HepG2 (cell line): ENCODE results near the gene PIGBOS1. TPM values are rescaled to one million over a fixed set of nuclear protein-coding genes. Genes with fewer than 3 reads are reported as not detected.

Experiments
- ATAC-seq: fragments of 200-7000 bp; cut with Tn5 transposase; 3 replicates; pipeline ENCODE4 v1.9.1; 2020; ENCODE audit warnings: mild to moderate bottlenecking, moderate library complexity
- BruUV-seq: library from RNA; stranded (reverse); fragments of 400-500 nt; replicated peaks from 2 replicates; lab custom pipeline; 2021; lab: Mats Ljungman, UMichigan
- CTCF ChIA-PET: fragments of 300-600 bp; formaldehyde crosslinking; extraction: SDS; loops from one replicate; lab custom pipeline; 2021; ENCODE audit warnings: low total read pairs, inconsistent platforms, low intra/inter-chr PET ratio; lab: Yijun Ruan, JAX
- POLR2A ChIA-PET: fragments of 350-600 bp; sonication (Branson Sonifier 250); formaldehyde crosslinking; loops from one replicate; lab custom pipeline; 2020; ENCODE audit warnings: antibody characterized with exemption, inconsistent platforms; lab: Yijun Ruan, JAX
- DNase-seq: peaks from one replicate; pipeline ENCODE4 v3.0.0-alpha.2; 2015; ENCODE audit warnings: low spot score
- FAIRE-seq: peaks from 3 replicates; lab custom pipeline; 2011; peaks lifted over from hg19 to GRCh38; lab: Jason Lieb, UNC
- H2AFZ ChIP-seq: one replicate; pipeline ENCODE4 v1.6.1; 2011; ENCODE audit warnings: low read length, inconsistent platforms
- H3K27ac ChIP-seq: fragments of 300-600 bp; 3 replicates; pipeline ENCODE4 v1.8.0; 2011; ENCODE audit warnings: mixed run types, mild to moderate bottlenecking, mixed read lengths, low read length, inconsistent platforms; ENCODE audit not compliant: insufficient read depth; ENCODE audit errors: extremely low read length
- H3K27me3 ChIP-seq, 2 experiments: fragments of 200-600 bp in 1 of 2; 2 replicates in 1 of 2; 3 replicates in 1 of 2; pipeline versions ENCODE4 v1.6.0 to v1.8.0; 2011; ENCODE audit warnings: low read length in 2 of 2, mild to moderate bottlenecking in 2 of 2, moderate library complexity in 2 of 2, inconsistent platforms in 1 of 2; ENCODE audit not compliant: insufficient read depth in 2 of 2, control insufficient read depth in 1 of 2
- H3K36me3 ChIP-seq, 2 experiments: fragments of 200-600 bp in 1 of 2; replicated peaks in 1 of 2; 2 replicates in 1 of 2; 3 replicates in 1 of 2; pipeline versions ENCODE4 v1.5.1 to v1.8.0; 2011; ENCODE audit warnings: low read length in 2 of 2, inconsistent platforms in 1 of 2; ENCODE audit not compliant: insufficient read depth in 2 of 2, control insufficient read depth in 1 of 2
- H3K4me1 ChIP-seq: 2 replicates; pipeline ENCODE4 v1.5.1; 2012; ENCODE audit warnings: low read length, inconsistent platforms; ENCODE audit not compliant: insufficient read depth
- H3K4me2 ChIP-seq: 2 replicates; pipeline ENCODE4 v1.6.0; 2011; ENCODE audit warnings: low read depth, low read length, inconsistent platforms
- H3K4me3 ChIP-seq, 3 experiments: fragments of 200-600 bp in 1 of 3; sonication (generic), shearing (Covaris generic) in 1 of 3; replicated peaks in 1 of 3; 2 replicates each; pipeline ENCODE4 v1.5.1; 2011 to 2016; ENCODE audit warnings: low read length in 3 of 3, inconsistent platforms in 2 of 3, low read depth in 2 of 3, mild to moderate bottlenecking in 2 of 3, control low read depth in 1 of 3, mixed read lengths in 1 of 3; ENCODE audit not compliant: insufficient read depth in 1 of 3
- H3K79me2 ChIP-seq: one replicate; pipeline ENCODE4 v1.6.1; 2011; ENCODE audit warnings: low read length, inconsistent platforms; ENCODE audit not compliant: insufficient read depth
- H3K9ac ChIP-seq: 2 replicates; pipeline ENCODE4 v1.6.0; 2011; ENCODE audit warnings: mild to moderate bottlenecking, low read depth, low read length, inconsistent platforms; ENCODE audit not compliant: insufficient read depth
- H3K9me3 ChIP-seq: 2 replicates; pipeline ENCODE4 v1.5.1; 2012; ENCODE audit warnings: mild to moderate bottlenecking, low read length
- H4K20me1 ChIP-seq: 2 replicates; pipeline ENCODE4 v1.6.0; 2011; ENCODE audit warnings: inconsistent platforms, mild to moderate bottlenecking, low read length, moderate library complexity; ENCODE audit not compliant: insufficient read depth
- ASH2L ChIP-seq: fragments of 300-600, 200-600 bp; sonication (generic); IDR thresholded peaks from 2 replicates; pipeline ENCODE4 v1.7.0; 2017; ENCODE audit warnings: low read depth, mild to moderate bottlenecking, moderate library complexity, mixed read lengths, low read length; ENCODE audit not compliant: insufficient read length
- EP300 ChIP-seq, 3 experiments: sonication (generic) in 1 of 3; formaldehyde crosslinking in 1 of 3; IDR thresholded peaks; 2 replicates each; pipeline versions ENCODE4 v1.5.1 to v1.6.1; 2011 to 2020; ENCODE audit warnings: low read depth in 2 of 3, low read length in 2 of 3, borderline replicate concordance in 1 of 3, improper control_type of control experiment in 1 of 3, mild to moderate bottlenecking in 1 of 3, missing genetic modification reagents in 1 of 3, moderate library complexity in 1 of 3
- KDM2A ChIP-seq: sonication (generic); formaldehyde crosslinking; IDR thresholded peaks from 2 replicates; pipeline ENCODE4 v1.4.0; 2020; ENCODE audit warnings: low read depth, missing genetic modification reagents, borderline replicate concordance
- MED13 ChIP-seq: sonication (generic); formaldehyde crosslinking; IDR thresholded peaks from 2 replicates; pipeline ENCODE4 v1.5.0; 2020; ENCODE audit warnings: missing genetic modification reagents
- MEF2D ChIP-seq: sonication (generic); formaldehyde crosslinking; IDR thresholded peaks from 2 replicates; pipeline ENCODE4 v1.5.1; 2020; ENCODE audit warnings: mild to moderate bottlenecking, missing genetic modification reagents
- MIER3 ChIP-seq: IDR thresholded peaks from 2 replicates; pipeline ENCODE4 v1.6.1; 2016; ENCODE audit warnings: missing compliant biosample characterization, borderline replicate concordance
- THAP8 ChIP-seq: sonication (generic); formaldehyde crosslinking; IDR thresholded peaks from 2 replicates; pipeline ENCODE4 v1.5.1; 2020; ENCODE audit warnings: missing genetic modification reagents, mild to moderate bottlenecking, borderline replicate concordance
- ZIK1 ChIP-seq: sonication (generic); formaldehyde crosslinking; IDR thresholded peaks from 2 replicates; pipeline ENCODE4 v1.5.0; 2020; ENCODE audit warnings: mild to moderate bottlenecking, low read depth, missing genetic modification reagents, borderline replicate concordance
- ZMAT5 ChIP-seq: sonication (generic); formaldehyde crosslinking; IDR thresholded peaks from 2 replicates; pipeline ENCODE4 v1.5.0; 2020; ENCODE audit warnings: mild to moderate bottlenecking, low read depth, missing genetic modification reagents, borderline replicate concordance
- ZNF256 ChIP-seq: sonication (generic); formaldehyde crosslinking; conservative IDR thresholded peaks from 2 replicates; pipeline ENCODE4 v1.4.0; 2020; ENCODE audit warnings: missing genetic modification reagents
- ZNF512B ChIP-seq: sonication (generic); formaldehyde crosslinking; IDR thresholded peaks from 2 replicates; pipeline ENCODE4 v1.5.1; 2020; ENCODE audit warnings: missing genetic modification reagents, mild to moderate bottlenecking, borderline replicate concordance
- ZNF619 ChIP-seq: sonication (generic); formaldehyde crosslinking; IDR thresholded peaks from 2 replicates; pipeline ENCODE4 v1.4.0; 2020; ENCODE audit warnings: mild to moderate bottlenecking, missing genetic modification reagents
- ZSCAN31 ChIP-seq: sonication (generic); formaldehyde crosslinking; IDR thresholded peaks from 2 replicates; pipeline ENCODE4 v1.5.0; 2020; ENCODE audit warnings: low read depth, mild to moderate bottlenecking, missing genetic modification reagents
- WGBS: methylation state at CpG from one replicate; pipeline ENCODE4 v1.1.6; 2017; ENCODE audit warnings: low lambda C conversion rate; 5-methylcytosine and 5-hydroxymethylcytosine counted together
- in situ Hi-C: cut with HindIII; loops from 2 replicates; pipeline ENCODE4 v1.10.0; 2017; ENCODE audit warnings: low pct_unique_long_range_greater_than_20kb; ENCODE audit not compliant: extremely low pct_ligation_motif_present
- intact Hi-C: fragments of 100-400 bp; cut with micrococcal nuclease; formaldehyde crosslinking; loops from one replicate; pipeline ENCODE4 v1.10.0; 2022; ENCODE audit not compliant: unreplicated experiment
- polyA plus RNA-seq, 8 experiments: library from polyadenylated mRNA; depleted of rRNA in 3 of 8; stranded (reverse) in 7 of 8; unstranded in 1 of 8; fragments of >200 nt; fragmentation: Illumina TruSeq in 4 of 8; extraction: Trizol in 4 of 8; gene quantifications; 2 replicates each; pipeline versions ENCODE4 v1.2.1 to v1.2.3, GENCODE V29; 2011 to 2016; ENCODE audit warnings: low read depth in 4 of 8, missing spikeins in 1 of 8, mixed read lengths in 1 of 8; ENCODE audit not compliant: insufficient read depth in 1 of 8
- total RNA-seq, 5 experiments: library from RNA; depleted of rRNA; stranded (reverse); fragments of >200 nt; fragmentation: Illumina TruSeq; extraction: Trizol; gene quantifications; 2 replicates each; pipeline ENCODE4 v1.2.3, GENCODE V29; 2016; ENCODE audit warnings: low read depth in 1 of 5

Gene PIGBOS1
- total and polyA plus RNA-seq, 2 of the 13 experiments (the other 11 are each of a cell fraction or from before 2014, with no cell fraction given): 14.8 to 22.1 TPM

GRCh38 chr15:55334371-55334770 is 15.4 kb upstream of the PIGBOS1 start:
- no peak for TF ChIP-seq ASH2L
- no peak for TF ChIP-seq THAP8
- TF ChIP-seq ZNF619 (CRISPR knock-in tag): no peak
- no peak for TF ChIP-seq MEF2D (CRISPR knock-in tag)
- no peak for TF ChIP-seq ZIK1 (CRISPR knock-in tag)
- TF ChIP-seq KDM2A (CRISPR knock-in tag): no peak
- TF ChIP-seq, all 625 proteins: peak for 0
- no peak for FAIRE-seq
- H3K4me2 ChIP-seq: no peak overlapping the region
- BruUV-seq: no TSS peak
- no peaks in the 10 kb centered on the region for H3K27me3 ChIP-seq
- POLR2A ChIA-PET: no interaction called here
- H3K9ac ChIP-seq: no peak overlapping the region
- H3K4me1 ChIP-seq: no peaks in the 10 kb centered on the region
- no peak overlapping the region for H2AFZ ChIP-seq
- intact Hi-C loops (no loop called here), in situ Hi-C loops (no loop called here)
- H3K36me3 ChIP-seq: peaks cover 1 to 16% of the 10 kb centered on the region in 2 experiments; a peak in 3 of 5 replicates
- no peaks in the 10 kb centered on the region for H3K9me3 ChIP-seq
- no peak overlapping the region for H3K27ac ChIP-seq
- CTCF ChIA-PET: no interaction called here
- WGBS: 94% methylated on average over 5 of the region's 5 CpGs
- no peak overlapping the region for H3K4me3 ChIP-seq
- no peak for DNase-seq
- H4K20me1 ChIP-seq: no peaks in the 10 kb centered on the region
- no peak for ATAC-seq
- H3K79me2 ChIP-seq: no peaks in the 10 kb centered on the region

GRCh38 chr15:55327387-55327786 is 8.5 kb upstream of the PIGBOS1 start:
- Histone ChIP-seq H3K4me3 (no peak overlapping the region), H3K4me2 (no peak overlapping the region), H3K27ac (no peak overlapping the region), H3K36me3 (peaks cover 1 to 5% of the 10 kb centered on the region in 2 experiments; a peak in 2 of 5 replicates), H3K4me1 (no peaks in the 10 kb centered on the region), H3K27me3 (no peaks in the 10 kb centered on the region), H2AFZ (no peak overlapping the region), H3K79me2 (no peaks in the 10 kb centered on the region), H3K9me3 (no peaks in the 10 kb centered on the region), H4K20me1 (no peaks in the 10 kb centered on the region), H3K9ac (no peak overlapping the region)
- intact Hi-C loops: no loop called here
- no peak for DNase-seq
- no peak for ATAC-seq
- no peak for FAIRE-seq
- BruUV-seq: no TSS peak
- in situ Hi-C loops: no loop called here
- POLR2A ChIA-PET: no interaction called here
- WGBS: 93% methylated on average over 1 of the region's 1 CpG
- CTCF ChIA-PET: no interaction called here
- no peak for TF ChIP-seq ZNF256 (CRISPR knock-in tag)
- no peak for TF ChIP-seq MED13 (CRISPR knock-in tag)
- TF ChIP-seq MIER3: no peak
- no peak for TF ChIP-seq ZSCAN31 (CRISPR knock-in tag)
- TF ChIP-seq ZNF512B: no peak
- no peak for TF ChIP-seq ZMAT5 (CRISPR knock-in tag)
- no peak for TF ChIP-seq EP300 (IDR thresholded peaks at IDR 0.05; ENCODE audit: low read depth in 2 of 2, low read length in 2 of 2)
- TF ChIP-seq EP300 (CRISPR knock-in tag; IDR thresholded peaks at IDR 0.05; ENCODE audit: borderline replicate concordance): no peak
